GM21526 (cell line): ENCODE data around the gene VAV2.
"Not testable (repeated sequence)": the region's sequence is repeated elsewhere in the genome, so short reads cannot be mapped to it uniquely, and the experiment has no call there.

Source experiments
- ATAC-seq: cut with Tn5 transposase; IDR thresholded peaks from one replicate; pipeline ENCODE4 v1.9.1; 2021; ENCODE audit warnings: moderate library complexity; ENCODE audit not compliant: unreplicated experiment, low FRiP score

Gene VAV2

DNA sequence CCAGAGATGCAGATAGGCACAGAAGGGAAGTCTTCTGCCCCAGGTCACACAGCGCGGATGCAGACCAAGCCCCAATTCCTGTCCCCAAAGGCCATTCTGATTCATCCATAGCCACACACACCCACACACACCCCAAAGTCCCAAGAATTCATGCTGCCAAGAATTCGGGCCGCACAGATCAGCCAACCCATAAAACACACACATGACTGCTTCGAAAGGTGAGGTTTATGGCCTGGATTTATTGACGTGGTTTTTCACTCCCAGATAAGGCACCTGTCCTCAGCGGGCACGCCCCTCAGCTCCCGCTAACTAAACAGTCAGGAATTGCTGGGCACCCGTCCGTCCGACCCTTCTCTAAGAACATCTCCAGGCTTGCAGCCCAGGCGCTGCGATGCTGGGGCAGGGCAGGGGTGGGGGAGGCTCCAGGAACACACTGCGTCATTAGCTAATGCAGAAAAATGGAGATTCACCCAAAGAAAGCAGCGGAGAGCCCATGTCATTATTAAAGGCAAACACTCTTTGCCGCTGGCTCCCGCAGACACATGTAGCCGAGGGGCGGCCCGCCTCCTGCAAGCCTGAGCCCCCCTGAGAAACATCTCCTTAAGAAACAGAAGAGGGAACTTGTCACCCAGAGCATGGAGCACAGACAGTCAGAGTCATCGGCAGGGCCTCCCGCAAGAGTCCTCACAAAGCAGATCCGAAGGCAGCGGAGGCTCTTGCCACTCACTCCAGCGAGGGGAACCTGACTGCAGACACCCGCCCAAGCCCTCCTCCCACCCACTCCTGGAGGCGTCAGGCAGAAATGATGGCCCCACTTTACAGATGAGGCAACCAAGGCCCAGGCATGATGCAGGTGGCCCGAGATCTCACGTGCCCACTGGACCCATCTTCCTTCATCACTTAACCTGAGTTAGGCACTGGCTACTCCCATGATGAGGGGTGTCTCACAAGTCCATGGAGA lies 19.9 kb downstream of the VAV2 start:
- no peak for ATAC-seq

DNA sequence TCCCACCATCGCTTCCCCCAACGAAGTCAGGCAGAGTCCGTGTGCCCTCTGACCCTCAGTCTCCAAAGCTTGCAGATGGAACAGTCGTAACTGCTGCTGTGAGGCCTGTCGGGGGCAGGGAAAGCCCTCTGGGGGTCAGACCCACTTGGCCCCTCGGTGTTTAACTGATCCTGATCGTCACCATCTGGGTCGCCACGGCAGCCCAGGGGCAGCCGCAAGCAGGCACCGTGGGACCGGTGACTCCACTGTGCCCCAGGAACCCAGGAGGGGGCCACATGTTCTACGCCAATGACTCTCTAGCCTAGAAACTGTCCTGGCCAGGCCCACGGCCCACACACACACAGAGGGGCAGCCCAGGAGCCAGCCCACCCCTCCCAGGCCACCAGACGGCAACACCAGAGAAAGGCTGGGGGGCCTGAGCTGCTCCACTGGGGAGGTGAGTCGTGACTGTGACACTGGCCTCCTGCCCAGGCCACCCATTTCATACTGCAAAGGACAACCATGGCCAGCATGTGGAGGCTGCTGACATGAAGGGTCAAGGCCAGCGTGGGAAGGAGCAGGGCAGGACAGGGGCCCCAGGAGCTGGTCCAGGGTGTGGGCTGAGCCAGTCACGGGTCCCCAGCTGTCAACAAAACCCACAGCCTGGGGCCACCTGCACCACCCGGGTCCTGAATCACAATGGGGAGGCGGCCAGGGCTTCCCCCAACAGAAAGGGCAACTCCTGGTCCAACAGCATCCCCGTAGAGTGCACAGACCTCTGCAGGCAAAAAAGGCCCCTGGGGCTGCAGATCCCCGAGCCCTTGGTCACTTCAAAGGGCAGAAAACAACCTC lies 20.8 kb downstream of the VAV2 start:
- no peak for ATAC-seq

DNA sequence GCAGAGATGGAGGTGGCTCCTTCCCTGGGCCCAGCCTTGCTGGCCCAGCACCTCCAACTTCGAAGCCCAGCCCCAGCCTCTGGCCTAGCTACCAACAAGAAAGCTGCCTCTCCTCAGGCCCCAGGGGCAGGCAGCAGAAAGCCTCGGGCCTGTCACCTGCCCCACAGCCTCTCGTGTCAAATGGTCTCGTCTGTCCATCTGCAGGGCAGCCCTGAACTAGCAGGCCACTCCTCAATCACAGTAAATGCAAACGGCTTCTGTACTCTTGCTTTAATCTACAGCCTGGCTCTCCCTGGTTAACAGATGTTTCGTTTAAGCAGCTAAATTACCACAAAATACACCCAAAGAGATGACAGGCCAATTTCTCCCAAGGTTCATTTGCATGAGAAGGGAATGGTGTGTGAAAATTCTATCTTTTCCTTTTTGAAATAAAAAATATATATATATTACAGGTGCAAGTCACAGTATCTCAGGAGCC lies 21.5 kb downstream of the VAV2 start:
- ATAC-seq = no peak

DNA sequence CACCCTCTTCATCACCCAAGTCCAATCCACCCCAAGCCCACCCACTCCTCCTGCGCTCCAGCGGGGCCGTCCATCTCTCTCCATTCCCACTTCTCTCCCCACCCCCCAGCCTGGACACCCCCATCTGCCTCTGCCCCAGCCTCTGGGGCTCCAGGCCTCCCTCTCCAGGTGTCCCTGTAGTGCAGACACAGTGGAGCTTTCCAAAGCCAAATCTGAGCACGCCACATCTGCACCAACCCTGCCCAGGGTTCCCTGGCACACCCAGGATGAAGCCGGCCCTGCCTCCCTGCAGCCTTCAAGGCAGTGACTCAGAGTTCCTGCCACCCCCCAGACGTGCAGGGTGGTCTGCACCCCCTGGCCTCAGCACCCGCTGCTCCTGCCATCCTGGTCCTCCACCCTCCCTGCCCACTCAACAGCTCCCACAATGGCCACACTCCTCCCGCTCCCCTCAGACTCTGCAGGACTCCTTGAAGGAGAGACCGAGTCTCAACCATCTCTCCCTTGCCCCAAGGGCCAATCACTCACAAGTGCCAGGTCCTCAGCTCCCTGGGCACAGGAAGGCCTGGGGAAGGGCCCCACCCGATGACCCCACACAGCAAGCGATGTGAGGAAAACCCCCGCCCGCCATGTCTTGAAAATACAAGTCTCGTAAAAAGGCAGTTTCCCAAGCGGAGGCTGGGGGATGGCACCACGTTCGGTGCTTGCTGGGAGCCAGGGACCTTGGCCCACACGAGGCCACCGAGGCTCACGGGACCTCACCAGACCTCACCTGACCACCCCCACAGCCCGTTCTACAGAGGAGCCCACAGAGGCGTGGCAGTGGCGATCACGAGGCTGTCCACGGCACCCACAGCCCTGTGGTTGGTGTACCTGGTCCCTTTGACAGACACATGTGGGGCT lies 22.2 kb downstream of the VAV2 start:
- ATAC-seq = no peak

DNA sequence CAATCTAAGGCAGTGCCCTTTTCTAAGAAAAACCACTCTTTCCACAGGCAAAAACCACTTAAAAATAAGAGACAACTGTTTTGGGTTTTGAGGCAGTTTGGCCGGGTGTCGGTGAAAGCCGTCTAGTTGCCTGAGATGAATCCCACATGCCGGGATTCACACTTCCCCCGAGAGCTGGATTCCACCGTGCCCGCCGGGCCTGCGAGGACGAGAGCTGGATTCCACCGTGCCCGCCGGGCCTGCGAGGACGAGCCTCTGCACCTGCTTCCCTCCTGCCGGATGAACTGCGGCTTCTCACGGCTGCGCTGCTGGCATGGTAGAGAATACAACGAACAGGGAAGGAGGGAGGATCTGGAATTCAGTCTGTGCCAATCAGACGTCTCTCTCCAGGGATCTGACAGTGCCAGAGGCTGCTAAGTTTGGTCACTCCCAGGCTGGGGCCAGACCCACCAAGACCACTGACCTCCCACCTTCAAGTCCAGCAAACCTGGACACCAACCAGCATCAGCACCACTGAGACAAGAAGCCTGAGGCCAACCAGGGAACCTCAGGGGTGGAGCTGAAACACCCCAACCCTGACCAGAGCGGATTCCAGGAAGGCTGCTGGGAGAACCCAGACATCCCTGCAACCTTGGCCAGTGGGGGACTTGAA lies 23.0 kb downstream of the VAV2 start:
- ATAC-seq = no peak

DNA sequence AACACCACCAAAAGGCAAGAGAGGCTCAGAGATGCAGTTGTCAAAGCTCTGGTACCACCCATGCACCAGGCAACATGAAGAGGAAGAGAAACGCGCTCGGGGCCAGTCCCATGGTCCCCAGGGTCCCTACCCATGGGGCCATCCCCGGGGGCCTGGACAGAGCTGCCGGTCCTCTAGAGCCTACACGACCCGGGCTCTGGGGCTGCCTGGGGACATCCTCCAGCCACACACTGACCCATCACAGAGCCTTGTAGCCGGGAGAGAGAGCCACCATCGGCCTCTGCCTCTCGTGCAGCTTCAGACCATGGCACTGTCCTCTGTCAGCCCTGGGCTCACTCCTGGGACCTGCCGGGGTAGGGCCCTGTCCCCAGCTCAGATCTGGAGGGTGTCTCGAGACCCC lies 23.7 kb downstream of the VAV2 start:
- ATAC-seq = no peak

DNA sequence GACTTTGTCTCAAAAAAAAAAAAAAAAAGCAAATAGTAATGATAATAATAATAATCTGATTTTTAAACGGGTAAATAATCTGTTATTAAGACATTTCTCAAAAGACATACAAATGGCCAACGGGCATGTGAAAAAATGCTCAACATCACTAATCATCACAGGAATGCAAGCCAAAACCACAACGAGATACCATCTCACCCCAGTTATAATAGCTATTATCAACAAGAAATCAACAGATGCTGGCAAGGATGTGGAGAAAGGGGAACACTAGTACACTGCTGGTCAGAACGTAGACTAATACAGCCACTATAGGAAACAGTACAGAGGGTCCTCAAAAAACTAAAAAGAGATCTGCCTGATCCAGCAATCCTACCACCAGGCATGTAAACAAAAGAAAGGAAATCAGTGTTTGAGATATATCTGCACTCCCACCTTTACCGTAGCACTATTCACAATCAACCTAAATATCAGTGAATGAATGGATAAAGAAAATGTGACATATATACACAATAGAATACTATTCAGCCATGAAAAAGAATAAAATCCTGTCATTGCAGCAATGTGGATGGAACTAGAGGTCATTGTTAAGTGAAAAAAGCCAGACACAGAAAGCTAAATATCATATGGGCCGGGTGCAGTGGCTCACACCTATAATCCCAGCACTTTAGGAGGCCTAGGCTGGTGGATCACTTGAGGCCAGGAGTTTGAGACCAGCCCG lies 24.9 kb downstream of the VAV2 start:
- ATAC-seq = no peak

DNA sequence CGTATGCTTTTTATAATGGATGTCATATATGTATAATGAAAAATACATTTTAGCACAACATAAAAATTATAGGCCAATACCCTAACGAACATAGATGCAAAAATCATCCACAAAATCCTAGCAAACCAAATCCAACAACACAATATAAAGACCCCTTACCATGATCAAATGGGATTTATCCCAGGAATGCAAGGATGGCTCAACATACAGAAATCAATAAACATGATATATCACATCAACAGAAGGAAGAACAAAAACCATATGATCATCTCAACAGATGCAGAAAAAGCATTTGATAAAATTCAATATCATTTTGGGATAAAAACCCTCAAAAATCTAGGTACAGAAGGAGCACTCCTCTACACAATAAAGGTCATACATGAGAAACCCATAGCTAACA lies 27.7 kb downstream of the VAV2 start:
- no peak for ATAC-seq

DNA sequence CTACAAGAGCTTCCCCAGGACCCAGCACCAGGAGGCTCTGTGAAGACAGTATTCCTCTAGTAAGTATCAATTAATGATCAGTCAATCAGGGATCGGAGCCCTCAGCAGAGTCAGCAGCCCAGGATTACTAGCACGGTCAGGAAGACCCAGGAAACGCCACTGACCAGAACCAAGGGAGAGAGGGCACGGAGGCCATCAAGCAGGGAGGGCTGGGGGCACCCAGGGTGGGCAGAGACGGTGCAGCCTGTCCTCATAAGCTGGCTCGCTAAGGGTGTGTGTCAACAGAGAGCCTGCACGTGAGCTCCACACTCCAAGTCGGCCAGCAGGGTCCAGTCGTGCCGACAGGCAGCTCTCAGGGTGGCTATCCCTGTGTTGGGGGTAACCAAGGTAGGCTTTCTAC lies 29.0 kb downstream of the VAV2 start:
- ATAC-seq = no peak

DNA sequence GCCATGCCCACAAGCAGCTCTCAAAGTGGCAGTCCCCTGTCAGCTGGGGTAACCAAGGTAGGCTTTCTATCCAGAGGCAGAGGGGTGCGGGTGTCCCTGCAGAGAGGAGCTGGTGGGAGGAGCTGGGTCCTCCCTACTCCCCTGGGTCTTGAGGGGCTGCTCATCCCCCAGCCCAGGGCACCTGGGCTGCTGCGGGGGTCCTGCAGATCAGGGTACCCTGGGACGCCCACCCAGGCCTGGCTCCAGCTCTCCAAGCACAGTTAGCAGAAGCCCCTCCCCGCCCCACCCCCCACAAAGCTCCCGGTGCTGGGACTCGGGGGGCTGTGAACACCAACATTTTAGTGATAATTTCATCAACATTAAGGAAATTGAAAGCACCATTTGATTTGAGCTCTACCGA lies 29.8 kb downstream of the VAV2 start:
- ATAC-seq = no peak

DNA sequence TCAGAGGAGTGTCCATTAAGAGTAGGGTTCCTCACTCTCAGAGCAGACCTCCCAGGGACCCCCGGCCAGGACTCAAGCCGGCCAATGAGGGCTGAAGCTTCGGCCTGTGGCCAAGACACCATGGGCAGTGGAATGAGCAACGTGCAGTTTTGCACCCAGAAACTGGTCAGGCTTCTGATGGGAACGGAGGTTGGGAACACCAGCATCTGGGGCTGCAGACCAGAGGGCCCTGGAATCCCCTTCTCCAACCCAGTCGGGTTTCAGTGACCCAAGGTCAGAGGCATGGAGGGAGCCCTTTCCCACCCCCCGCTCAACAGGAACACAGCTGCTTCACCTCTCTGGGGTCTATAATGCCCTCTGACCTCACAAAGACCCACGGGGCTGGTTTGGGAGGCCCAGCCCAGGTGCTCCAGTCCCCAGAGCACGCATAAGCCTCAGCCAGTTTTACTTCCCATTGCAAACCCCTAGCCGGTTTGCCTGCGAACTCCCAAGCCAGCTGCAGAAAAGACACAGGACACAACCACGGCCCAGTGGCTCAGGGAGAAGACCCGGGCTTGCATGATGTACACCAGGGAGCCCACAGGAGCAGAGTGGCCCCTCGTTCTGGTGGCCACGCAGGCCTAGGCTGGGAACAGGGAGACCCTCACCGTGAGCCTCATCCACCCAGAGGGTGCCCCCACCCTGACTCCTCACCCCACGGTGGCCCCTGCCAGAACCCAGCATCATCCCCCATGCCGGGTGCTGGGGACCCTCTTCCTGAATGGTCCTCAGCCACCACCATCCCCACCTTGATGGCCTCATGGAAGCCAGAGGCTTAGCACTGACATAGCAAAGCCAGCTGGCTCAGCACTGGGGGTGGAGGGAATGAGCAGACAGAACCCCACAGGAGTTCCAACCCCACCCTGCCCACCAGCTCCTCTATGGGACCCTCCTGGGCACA lies 30.6 kb downstream of the VAV2 start:
- no peak for ATAC-seq

DNA sequence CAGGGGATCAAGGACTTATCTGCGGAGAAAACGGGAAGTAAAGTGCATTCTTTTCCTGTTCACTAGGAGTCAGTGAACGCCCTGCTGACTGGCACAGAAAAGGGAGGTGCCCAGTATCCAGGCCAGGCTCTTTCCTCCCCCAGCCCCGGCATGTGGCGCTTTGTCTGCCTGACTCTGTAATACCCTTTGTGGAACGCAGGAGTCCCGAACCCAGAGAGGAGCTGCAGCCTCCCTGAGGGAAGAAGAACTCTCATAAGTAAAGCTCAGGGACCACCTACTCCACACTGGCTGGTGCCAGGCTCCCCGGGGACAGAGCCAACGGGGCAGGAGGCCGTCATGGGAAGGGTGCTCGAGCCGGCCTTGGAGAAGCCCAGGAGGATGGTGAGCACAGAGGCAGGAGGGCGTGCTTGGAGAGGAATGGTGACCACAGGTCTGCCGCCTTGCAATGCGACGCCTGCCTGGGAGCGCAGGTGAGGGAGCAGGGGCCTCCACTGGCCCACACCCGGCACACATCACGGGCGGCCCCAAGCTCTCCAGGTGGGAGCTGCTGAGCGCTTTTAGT lies 31.5 kb downstream of the VAV2 start:
- ATAC-seq = no peak

DNA sequence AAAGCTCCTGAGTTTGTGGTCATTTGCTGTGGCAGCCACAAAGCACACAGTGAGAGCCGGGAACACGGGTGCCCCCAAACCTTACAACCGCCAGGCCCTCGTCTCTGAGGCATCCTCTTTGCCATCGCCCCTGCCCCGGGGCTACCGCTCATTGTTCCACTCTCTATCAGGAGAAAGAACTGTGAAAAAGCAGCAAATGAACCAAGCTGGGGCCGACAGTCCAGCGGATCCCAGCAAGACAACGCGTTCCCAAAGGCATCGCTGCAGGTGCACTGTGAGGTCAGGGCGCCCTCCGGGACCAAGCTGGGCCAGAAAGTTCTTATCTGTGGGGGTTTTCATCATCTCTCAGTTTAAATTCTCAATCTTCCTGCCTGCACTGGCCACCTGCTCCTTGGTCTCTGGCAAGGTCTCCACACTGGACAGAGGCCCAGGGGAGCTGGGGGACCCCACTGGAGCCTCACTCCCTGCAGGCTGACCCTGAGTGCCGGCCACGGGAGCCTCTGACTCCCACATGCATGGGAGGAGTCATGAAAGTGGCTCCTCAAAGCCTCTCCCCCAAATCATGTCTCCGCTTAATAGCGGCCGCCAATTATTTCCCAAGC lies 32.1 kb downstream of the VAV2 start:
- no peak for ATAC-seq

DNA sequence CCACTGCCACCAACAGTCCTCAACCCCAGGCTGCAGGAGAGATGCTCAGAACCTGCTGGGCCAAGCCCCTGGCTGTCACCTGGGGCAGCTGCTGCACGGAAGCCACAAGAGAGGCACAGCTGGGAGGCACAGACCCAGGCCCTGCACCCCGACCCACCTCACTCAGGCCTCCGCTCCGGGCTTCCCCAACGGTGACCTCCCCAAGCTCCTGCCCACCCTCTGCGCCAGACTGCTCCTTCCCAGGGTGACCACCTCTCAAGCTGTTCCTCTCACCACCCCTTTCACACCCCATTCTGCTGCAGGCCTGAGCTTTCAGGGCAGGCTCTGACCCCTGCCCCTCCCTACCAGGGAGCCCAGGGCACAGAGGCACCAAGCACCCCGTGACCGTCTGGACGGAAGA lies 33.0 kb downstream of the VAV2 start:
- no peak for ATAC-seq

DNA sequence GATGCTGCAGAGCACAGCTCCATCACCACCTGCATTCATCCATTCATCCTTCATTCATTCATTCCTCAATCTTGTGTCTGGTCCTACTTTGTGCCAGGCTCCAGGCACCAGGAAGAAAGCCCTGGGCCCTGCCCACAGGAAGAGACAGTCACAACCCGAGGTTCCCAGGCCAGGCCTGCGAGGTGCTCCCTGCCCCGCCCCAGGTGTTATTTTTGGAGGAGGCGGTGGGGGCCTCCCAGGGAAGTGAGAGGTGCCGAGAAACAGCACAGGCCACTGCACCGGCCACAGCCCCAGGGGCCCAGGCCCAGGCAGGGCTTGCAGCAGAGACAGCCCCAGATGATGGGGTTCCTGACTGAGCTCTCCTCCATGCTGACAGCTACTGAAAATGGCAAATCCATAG lies 33.4 kb downstream of the VAV2 start:
- ATAC-seq = no peak

DNA sequence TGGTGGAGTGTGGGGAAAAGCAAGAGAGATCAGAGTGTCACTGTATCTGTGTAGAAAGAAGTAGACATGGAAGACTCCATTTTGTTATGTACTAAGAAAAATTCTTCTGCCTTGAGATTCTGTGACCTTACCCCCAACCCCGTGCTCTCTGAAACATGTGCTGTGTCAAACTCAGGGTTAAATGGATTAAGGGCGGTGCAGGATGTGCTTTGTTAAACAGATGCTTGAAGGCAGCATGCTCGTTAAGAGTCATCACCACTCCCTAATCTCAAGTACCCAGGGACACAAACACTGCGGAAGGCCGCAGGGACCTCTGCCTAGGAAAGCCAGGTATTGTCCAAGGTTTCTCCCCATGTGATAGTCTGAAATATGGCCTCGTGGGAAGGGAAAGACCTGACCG lies 34.4 kb downstream of the VAV2 start:
- not testable (repeated sequence) for ATAC-seq

DNA sequence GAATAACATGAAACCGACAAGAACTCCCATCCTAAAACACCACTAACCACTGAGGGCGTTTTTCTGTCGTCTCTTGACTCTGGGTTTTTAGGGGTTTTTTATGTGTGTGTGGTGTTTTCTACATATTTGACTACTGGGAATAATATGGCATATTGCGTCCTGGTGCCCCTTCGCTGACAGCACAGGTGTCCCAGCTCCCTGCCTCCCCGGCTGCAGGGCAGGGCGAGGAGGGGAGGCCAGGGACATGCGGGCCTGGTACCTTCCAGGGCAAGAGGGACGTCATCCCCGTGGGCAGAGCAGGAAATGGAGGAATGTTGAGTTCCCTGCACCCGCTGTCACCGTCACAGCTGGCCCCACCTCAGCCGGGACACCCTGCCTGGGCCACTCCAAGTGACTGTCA lies 34.8 kb downstream of the VAV2 start:
- ATAC-seq = no peak
